ENCODE results near the gene TPGS1. TPM values are rescaled to one million over a fixed set of nuclear protein-coding genes. Genes with fewer than 3 reads are reported as not detected.

The TPGS1 gene
- total and polyA plus RNA-seq, 2 of the 8 experiments (the other 6 are each of a cell fraction or from before 2014, with no cell fraction given): 9.1 to 10.6 TPM

- Histone ChIP-seq H3K4ac (replicated peaks; ENCODE audit: insufficient read length, low read depth, low read length) (no peak within 1 kb of the TSS), H3K23me2 (ENCODE audit: low read depth, low read length) (peaks cover 20% of the 10 kb centered on the region; the same call in 1 of the 2 replicates), H2BK120ac (replicated peaks; ENCODE audit: low read depth, low read length) (no peak within 1 kb of the TSS), H3K79me2 (ENCODE audit: control insufficient read depth in 1 of 2, insufficient read depth in 2 of 2, low read length in 2 of 2) (no peaks in the 10 kb centered on the region), H3K4me1 (replicated peaks in 1 of 4; ENCODE audit: control insufficient read depth in 3 of 4, insufficient read depth in 4 of 4, low read length in 3 of 4) (peaks cover 1 to 10% (median 2%) of the 10 kb centered on the region in 4 experiments; a peak in 3 of 7 replicates), H2AK5ac (ENCODE audit: low read depth, low read length) (no peak within 1 kb of the TSS), H3K4me3 (ENCODE audit: extremely low read depth in 1 of 4, insufficient read depth in 2 of 4, low read depth in 3 of 4, low read length in 4 of 4) (peak within 1 kb of the TSS; percentile 58 to 87 (median 66)), H3K9ac (replicated peaks in 1 of 4; ENCODE audit: extremely low read depth in 1 of 4, low read depth in 3 of 4, low read length in 3 of 4) (peak within 1 kb of the TSS in 1 of 4 experiments; percentile 24; a peak in 3 of 7 replicates), H2AFZ (ENCODE audit: low read length) (no peak within 1 kb of the TSS), H2BK15ac (ENCODE audit: low read length) (no peak within 1 kb of the TSS), H3K4me2 (ENCODE audit: insufficient read depth in 1 of 2, low read depth in 2 of 2, low read length in 2 of 2) (peak within 1 kb of the TSS; percentile 90 to 96), H3K23ac (ENCODE audit: insufficient read length) (no peak within 1 kb of the TSS), H3K9me3 (ENCODE audit: insufficient read depth in 2 of 2, low read depth in 1 of 2, low read length in 1 of 2) (no peaks in the 10 kb centered on the region), H2BK20ac (ENCODE audit: low read length) (no peak within 1 kb of the TSS), H2BK12ac (ENCODE audit: low read depth, low read length) (no peak within 1 kb of the TSS), H4K20me1 (replicated peaks in 1 of 2; ENCODE audit: control insufficient read depth in 1 of 2, insufficient read depth in 2 of 2, low read length in 2 of 2) (peaks cover 0 to 6% of the 10 kb centered on the region in 2 experiments), H3K56ac (replicated peaks; ENCODE audit: insufficient read length, low read depth, low read length) (no peak within 1 kb of the TSS), H2BK5ac (ENCODE audit: low read depth, low read length) (no peak within 1 kb of the TSS), H4K5ac (ENCODE audit: insufficient read length, low read depth, low read length) (no peak within 1 kb of the TSS), H4K91ac (replicated peaks; ENCODE audit: insufficient read length, low read length) (peak within 1 kb of the TSS; percentile 42), H3K27ac (ENCODE audit: low read depth, low read length) (no peak within 1 kb of the TSS), H3K27me3 (replicated peaks in 1 of 4; ENCODE audit: control insufficient read depth in 3 of 4, extremely low read depth in 1 of 4, insufficient read depth in 3 of 4, low read length in 3 of 4) (peaks cover 7 to 32% (median 27%) of the 10 kb centered on the region in 4 experiments), H3K18ac (ENCODE audit: extremely low read depth, low read length) (peak within 1 kb of the TSS; percentile 78), H3K79me1 (ENCODE audit: low read depth, low read length) (no peaks in the 10 kb centered on the region), H3K36me3 (ENCODE audit: control insufficient read depth in 2 of 4, insufficient read depth in 4 of 4, low read length in 3 of 4) (no peaks in the 10 kb centered on the region), H4K8ac (ENCODE audit: extremely low read depth, insufficient read depth, low read length) (no peak within 1 kb of the TSS), H3K14ac (ENCODE audit: insufficient read length) (no peak within 1 kb of the TSS)
- CTCF ChIA-PET (ENCODE audit: partially characterized antibody): interaction anchor here (1.0 to 2.4 kb wide), 5 partner anchors 45 to 77 kb away, joined by 3 to 8 read pairs (median 4); partner anchors contain the start of gene C2CD4C
- TF ChIP-seq CREB1 (IDR thresholded peaks at IDR 0.05): peak; percentile 48; the same call in 1 of the 2 replicates
- TF ChIP-seq EGR1 (IDR thresholded peaks at IDR 0.05; ENCODE audit: borderline replicate concordance, low read depth, low read length): no peak
- TF ChIP-seq POLR2A (IDR thresholded peaks at IDR 0.05; ENCODE audit: control extremely low read depth in 1 of 2, low read depth in 2 of 2, low read length in 2 of 2): no peak
- TF ChIP-seq JUND (IDR thresholded peaks at IDR 0.05; ENCODE audit: low read length): peak; percentile 22; the same call in 1 of the 2 replicates
- peak; percentile 34 for TF ChIP-seq KDM4A (IDR thresholded peaks at IDR 0.05; ENCODE audit: low read depth, low read length, severe bottlenecking)
- no peak for TF ChIP-seq RAD21 (IDR thresholded peaks at IDR 0.05 in 1 of 2, conservative IDR thresholded peaks at IDR 0.05 in 1 of 2; ENCODE audit: low read depth in 2 of 2, low read length in 2 of 2)
- 16% methylated on average over 7 of the region's 85 CpGs; no CpG with 5 or more reads in 1 of the 2 experiments for WGBS, 2 experiments (ENCODE audit: extremely low coverage in 1 of 2, insufficient coverage in 1 of 2, insufficient read length in 1 of 2, insufficient replicate concordance in 2 of 2, low coverage in 1 of 2, low lambda C conversion rate in 2 of 2, missing lambda C conversion rate in 1 of 2)
- POLR2A ChIA-PET (ENCODE audit: partially characterized antibody): interaction anchor here (0.9 to 2.4 kb wide), 4 partner anchors 9 to 59 kb away, joined by 3 to 9 read pairs (median 4); a partner anchor contains a TSS
- DNase-seq (ENCODE audit: low read depth in 1 of 2, low spot score in 2 of 2) (no peak), FAIRE-seq (no peak)
Observed at GRCh38 chr19:460877-461720, 46.2 kb upstream of the TPGS1 start, which contains the start of gene SHC2. TSS of gene SHC2 (minus strand) at chr19:461033. CDS start at chr19:460996, 37 bp downstream.
